NB4 (cell line): ENCODE results near the gene TCTN2.

Experiments used
- DNase-seq: peaks from one replicate; pipeline ENCODE4 v3.0.0; 2010; ENCODE audit warnings: low read depth
- H3K4me3 ChIP-seq: one replicate; pipeline ENCODE4 v1.5.1; 2011; ENCODE audit warnings: mild to moderate bottlenecking, low read depth, low read length, moderate library complexity
- CTCF ChIP-seq: IDR thresholded peaks from one replicate; pipeline ENCODE4 v1.5.1; 2012; ENCODE audit warnings: low read depth, low read length
- MAX ChIP-seq: IDR thresholded peaks from 2 replicates; pipeline ENCODE4 v1.6.1; 2011; ENCODE audit warnings: low read depth, low read length
- MYC ChIP-seq: IDR thresholded peaks from 2 replicates; pipeline ENCODE4 v1.6.1; 2011; ENCODE audit warnings: low read depth, low read length
- POLR2A ChIP-seq: IDR thresholded peaks from 2 replicates; pipeline ENCODE4 v1.6.1; 2011; ENCODE audit warnings: mild to moderate bottlenecking; ENCODE audit not compliant: insufficient read length; ENCODE audit errors: extremely low read depth

The TCTN2 gene

DNA sequence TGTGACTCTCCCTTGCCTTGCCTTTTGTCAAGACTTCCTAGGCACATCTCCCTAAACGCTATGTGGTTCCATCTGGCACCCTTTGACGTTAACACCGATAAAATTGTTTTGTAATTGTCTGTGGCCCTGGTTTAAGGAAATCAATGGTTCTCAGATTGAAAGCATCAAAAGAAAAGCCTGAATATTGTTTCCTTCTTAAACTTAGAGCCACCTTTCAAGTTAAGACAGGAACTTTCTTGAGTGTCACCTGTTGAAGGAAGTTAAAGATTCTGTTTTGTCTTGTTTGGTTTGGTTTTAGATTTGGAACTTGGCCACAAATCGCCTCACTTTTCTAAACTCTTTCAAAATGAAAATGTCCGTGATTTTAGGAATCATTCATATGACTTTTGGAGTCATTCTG, 76.4 kb downstream of the TCTN2 start:
- H3K4me3 ChIP-seq = no peak overlapping the region
- TF ChIP-seq CTCF = no peak
- no peak for DNase-seq

GRCh38 chr12:123748161-123748560, 77.2 kb downstream of the TCTN2 start:
- TF ChIP-seq CTCF (no peak), MYC (no peak), POLR2A (no peak), MAX (no peak)
- no peak for DNase-seq
- H3K4me3 ChIP-seq = no peak overlapping the region

- no peak overlapping the region for H3K4me3 ChIP-seq
- DNase-seq = no peak
- TF ChIP-seq CTCF = no peak
- no peak for TF ChIP-seq POLR2A
- TF ChIP-seq MYC = no peak
- TF ChIP-seq MAX = no peak
Measured at GRCh38 chr12:123748661-123749060, 77.7 kb downstream of the TCTN2 start.

- TF ChIP-seq POLR2A = no peak
- TF ChIP-seq MYC = no peak
- no peak for TF ChIP-seq MAX
- TF ChIP-seq CTCF = no peak
- no peak overlapping the region for H3K4me3 ChIP-seq
- DNase-seq = no peak
Measured at GRCh38 chr12:123749355-123749754, 78.4 kb downstream of the TCTN2 start.

DNA sequence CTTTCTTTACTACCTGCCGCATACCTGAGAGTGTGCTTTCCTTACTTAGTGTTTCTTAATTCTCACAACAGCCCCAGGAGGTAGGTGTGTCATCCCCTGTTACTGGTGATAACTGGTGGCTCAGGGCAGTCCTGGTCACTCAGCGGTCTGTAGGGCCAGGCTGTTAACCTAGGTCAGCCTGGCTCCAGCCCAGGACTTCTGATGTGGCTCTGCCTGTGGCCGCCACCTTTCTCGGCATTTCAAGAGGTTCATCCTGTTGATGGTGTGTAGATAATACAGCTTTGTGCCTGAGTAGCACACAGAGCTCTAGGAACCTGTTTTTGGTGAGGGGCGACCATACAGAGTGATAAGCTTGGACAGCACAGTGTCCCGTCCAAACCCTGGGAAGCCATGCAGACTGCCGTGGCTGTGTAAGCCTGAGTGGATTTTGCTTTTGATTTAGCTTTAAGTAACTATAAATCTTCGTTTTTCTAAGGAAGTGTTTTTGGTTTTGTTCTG, 79.3 kb downstream of the TCTN2 start:
- DNase-seq = no peak
- no peak overlapping the region for H3K4me3 ChIP-seq
- TF ChIP-seq MAX (no peak), CTCF (no peak), MYC (no peak), POLR2A (no peak)

DNA sequence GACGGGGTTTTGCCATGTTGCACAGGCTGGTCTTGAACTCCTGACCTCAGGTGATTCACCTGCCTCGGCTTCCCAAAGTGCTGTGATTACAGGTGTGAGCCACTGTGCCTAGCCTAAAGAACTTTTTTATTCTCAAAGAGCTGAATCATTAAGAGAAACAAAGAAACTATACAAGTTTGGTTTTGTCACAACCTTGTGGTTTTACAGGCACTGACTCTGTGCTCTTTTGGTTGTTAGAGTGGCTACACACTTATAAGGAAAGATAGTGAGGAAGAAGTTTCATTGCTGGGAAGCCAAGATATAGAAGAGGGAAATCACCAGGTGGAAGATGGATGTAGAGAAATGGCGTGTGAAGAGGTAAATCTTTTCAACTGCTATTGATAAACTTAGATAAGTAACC, 81.1 kb downstream of the TCTN2 start:
- DNase-seq = no peak
- H3K4me3 ChIP-seq = no peak overlapping the region
- no peak for TF ChIP-seq CTCF
- TF ChIP-seq MYC = no peak
- TF ChIP-seq POLR2A = no peak
- TF ChIP-seq MAX = no peak
